Kidney (tissue), 14 donors: ENCODE results near the gene LPCAT3. TPM values are rescaled to one million over a fixed set of nuclear protein-coding genes. Genes with fewer than 3 reads are reported as not detected.

Experiments used
- DNase-seq, 5 donors: peaks; one replicate each; pipeline ENCODE4 v3.0.0-alpha.2; 2013 to 2020
- FAIRE-seq: peaks from 2 replicates; lab custom pipeline; 2012; peaks lifted over from hg19 to GRCh38; lab: Jason Lieb, UNC
- H3K27ac ChIP-seq, 2 donors: one replicate each; pipeline ENCODE4 v1.7.0; 2013; ENCODE audit warnings: low read depth in 2 of 2, low read length in 2 of 2, inconsistent platforms in 1 of 2
- H3K27me3 ChIP-seq: one replicate; pipeline ENCODE4 v1.7.1; 2013; ENCODE audit warnings: low read length, inconsistent platforms; ENCODE audit not compliant: control insufficient read depth, insufficient read depth
- H3K36me3 ChIP-seq, 3 donors: one replicate each; pipeline versions ENCODE4 v1.7.0 to v1.7.1; 2013; ENCODE audit warnings: low read length in 3 of 3, control low read depth in 1 of 3, inconsistent platforms in 1 of 3; ENCODE audit not compliant: insufficient read depth in 3 of 3, control insufficient read depth in 2 of 3
- H3K4me1 ChIP-seq, 3 donors: one replicate each; pipeline versions ENCODE4 v1.7.0 to v1.7.1; 2013; ENCODE audit warnings: low read length in 3 of 3, inconsistent platforms in 1 of 3, low read depth in 1 of 3; ENCODE audit not compliant: control insufficient read depth in 2 of 3, insufficient read depth in 2 of 3
- H3K4me3 ChIP-seq, 3 donors: one replicate each; pipeline versions ENCODE4 v1.7.0 to v1.8.1; 2013; ENCODE audit warnings: low read length in 3 of 3, control low read depth in 1 of 3, inconsistent platforms in 1 of 3
- H3K9ac ChIP-seq, 3 donors: one replicate each; pipeline versions ENCODE4 v1.7.0 to v1.7.1; 2013; ENCODE audit warnings: low read length in 3 of 3, control low read depth in 1 of 3, inconsistent platforms in 1 of 3
- H3K9me3 ChIP-seq, 3 donors: one replicate each; pipeline versions ENCODE4 v1.7.0 to v1.7.1; 2013; ENCODE audit warnings: low read length in 3 of 3, control low read depth in 1 of 3, inconsistent platforms in 1 of 3; ENCODE audit not compliant: control insufficient read depth in 2 of 3, insufficient read depth in 1 of 3
- intact Hi-C: fragments of 100-400 bp; cut with DNase I; formaldehyde crosslinking; loops from one replicate; pipeline ENCODE4 v1.11.1; 2022
- polyA plus RNA-seq: library from polyadenylated mRNA; stranded (reverse); fragments of 350-450 nt; fragmentation: Illumina TruSeq; extraction: RNeasy Lipid Tissue Mini Kit (QIAGEN cat#74804); gene quantifications from one replicate; pipeline ENCODE4 v1.2.3, GENCODE V29; 2014; ENCODE audit warnings: low read depth, low replicate concordance; ENCODE audit not compliant: insufficient read depth
- total RNA-seq: library from RNA; stranded (reverse); fragmentation: NEBNext Ultra II Directional; extraction: Animal tissue kit (Norgen Biotek cat#: 25700); gene quantifications from one replicate; pipeline ENCODE4 v1.2.1, GENCODE V29; 2021
- TF ChIP-seq, protein P1 (sequence below): IDR thresholded peaks from 3 replicates; pipeline ENCODE4 v1.5.1; 2012; ENCODE audit warnings: mild to moderate bottlenecking, moderate library complexity, borderline replicate concordance; ENCODE audit not compliant: insufficient read depth; ENCODE audit errors: extremely low read depth
- donor health status: control.
- donor health status: control.
- donor health status: control.
- donor health status: control.
- donor health status: control.
- donor health status: DM: yes; HTN: yes; CAD: no.
- donor health status: Normal renal cell carcinoma (clear cell type).

Gene LPCAT3
- total and polyA plus RNA-seq, 2 donors from 2014 or later, result 59.2 to 77.8 TPM

- no peak overlapping the region for H3K9ac ChIP-seq
- H3K27me3 ChIP-seq, result no peaks in the 10 kb centered on the region
- no peaks in the 10 kb centered on the region for H3K9me3 ChIP-seq
- DNase-seq (no peak), FAIRE-seq (no peak)
- H3K4me3 ChIP-seq, result no peak overlapping the region
- peaks cover 0 to 5% (median 0%) of the 10 kb centered on the region in 3 donors for H3K36me3 ChIP-seq
- TF ChIP-seq, protein P1, sequence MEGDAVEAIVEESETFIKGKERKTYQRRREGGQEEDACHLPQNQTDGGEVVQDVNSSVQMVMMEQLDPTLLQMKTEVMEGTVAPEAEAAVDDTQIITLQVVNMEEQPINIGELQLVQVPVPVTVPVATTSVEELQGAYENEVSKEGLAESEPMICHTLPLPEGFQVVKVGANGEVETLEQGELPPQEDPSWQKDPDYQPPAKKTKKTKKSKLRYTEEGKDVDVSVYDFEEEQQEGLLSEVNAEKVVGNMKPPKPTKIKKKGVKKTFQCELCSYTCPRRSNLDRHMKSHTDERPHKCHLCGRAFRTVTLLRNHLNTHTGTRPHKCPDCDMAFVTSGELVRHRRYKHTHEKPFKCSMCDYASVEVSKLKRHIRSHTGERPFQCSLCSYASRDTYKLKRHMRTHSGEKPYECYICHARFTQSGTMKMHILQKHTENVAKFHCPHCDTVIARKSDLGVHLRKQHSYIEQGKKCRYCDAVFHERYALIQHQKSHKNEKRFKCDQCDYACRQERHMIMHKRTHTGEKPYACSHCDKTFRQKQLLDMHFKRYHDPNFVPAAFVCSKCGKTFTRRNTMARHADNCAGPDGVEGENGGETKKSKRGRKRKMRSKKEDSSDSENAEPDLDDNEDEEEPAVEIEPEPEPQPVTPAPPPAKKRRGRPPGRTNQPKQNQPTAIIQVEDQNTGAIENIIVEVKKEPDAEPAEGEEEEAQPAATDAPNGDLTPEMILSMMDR, result no peak
- intact Hi-C loops, result no loop called here
- peaks cover 0 to 16% (median 0%) of the 10 kb centered on the region in 3 donors for H3K4me1 ChIP-seq
- no peak overlapping the region for H3K27ac ChIP-seq
Observed at GRCh38 chr12:6956021-6956727, 62.1 kb downstream of the LPCAT3 start.

DNA sequence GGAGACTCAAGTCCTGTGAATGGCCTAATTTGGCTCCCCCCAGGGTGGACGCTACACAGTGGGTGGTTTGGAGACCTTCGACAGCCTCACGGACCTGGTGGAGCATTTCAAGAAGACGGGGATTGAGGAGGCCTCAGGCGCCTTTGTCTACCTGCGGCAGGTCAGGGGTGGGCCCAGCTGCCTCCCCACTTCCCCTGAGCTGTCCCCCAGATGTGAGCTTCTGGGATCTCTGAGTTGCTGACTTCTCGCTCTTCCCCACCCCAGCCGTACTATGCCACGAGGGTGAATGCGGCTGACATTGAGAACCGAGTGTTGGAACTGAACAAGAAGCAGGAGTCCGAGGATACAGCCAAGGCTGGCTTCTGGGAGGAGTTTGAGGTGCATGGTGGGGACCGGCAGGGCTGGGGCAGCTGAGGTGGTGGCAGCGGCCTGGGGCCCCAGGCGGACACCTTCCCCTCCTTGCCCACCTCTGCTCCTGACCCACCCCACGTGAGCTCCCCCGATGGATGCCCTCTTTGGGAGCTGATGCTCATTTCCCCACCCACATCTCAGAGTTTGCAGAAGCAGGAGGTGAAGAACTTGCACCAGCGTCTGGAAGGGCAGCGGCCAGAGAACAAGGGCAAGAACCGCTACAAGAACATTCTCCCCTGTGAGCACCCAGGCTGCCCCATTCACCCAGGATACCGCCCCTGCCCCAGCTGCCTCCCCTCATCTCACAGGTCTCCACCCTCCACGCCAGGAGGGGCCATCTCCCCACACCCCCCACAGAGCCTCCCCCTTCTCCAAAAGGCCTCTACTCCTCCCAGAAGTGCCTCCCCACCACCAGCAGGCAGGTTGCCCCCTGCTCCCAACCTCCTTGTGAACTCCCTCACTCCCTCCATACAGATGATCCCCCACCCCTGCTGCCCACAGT lies 62.9 kb downstream of the LPCAT3 start:
- peaks cover 0 to 11% (median 0%) of the 10 kb centered on the region in 3 donors for H3K4me1 ChIP-seq
- TF ChIP-seq, protein P1, result no peak

GRCh38 chr12:6954316-6955107 lies 63.8 kb downstream of the LPCAT3 start:
- no peak for DNase-seq
- H3K4me3 ChIP-seq, result no peak overlapping the region
- H3K9ac ChIP-seq, result no peak overlapping the region

More for the DNA sequence above, 62.9 kb downstream of the LPCAT3 start:
- no peak overlapping the region for H3K27ac ChIP-seq
- H3K9me3 ChIP-seq, result no peaks in the 10 kb centered on the region
- H3K27me3 ChIP-seq, result no peaks in the 10 kb centered on the region
- intact Hi-C loops, result no loop called here
- peaks cover 0 to 5% (median 0%) of the 10 kb centered on the region in 3 donors for H3K36me3 ChIP-seq
- FAIRE-seq, result no peak
- H3K9ac ChIP-seq, result no peak overlapping the region
- no peak overlapping the region for H3K4me3 ChIP-seq
- DNase-seq, result peak in 1 of 5 donors; percentile 36

More at GRCh38 chr12:6954316-6955107, 63.8 kb downstream of the LPCAT3 start:
- intact Hi-C loops, result no loop called here
- no peak overlapping the region for H3K27ac ChIP-seq
- H3K4me1 ChIP-seq, result peaks cover 0 to 7% (median 0%) of the 10 kb centered on the region in 3 donors
- peaks cover 0 to 5% (median 0%) of the 10 kb centered on the region in 3 donors for H3K36me3 ChIP-seq
- FAIRE-seq, result no peak
- no peaks in the 10 kb centered on the region for H3K27me3 ChIP-seq
- no peaks in the 10 kb centered on the region for H3K9me3 ChIP-seq
- TF ChIP-seq, protein P1, result no peak
